Neutrophil (primary cell): ENCODE measurements around the gene DNAH11.

Experiments used
- H3K27ac ChIP-seq: fragments of 200-600 bp; sonication (generic); 2 replicates; pipeline ENCODE4 v1.5.1; 2016; ENCODE audit warnings: mild to moderate bottlenecking, moderate library complexity
- H3K27me3 ChIP-seq: fragments of 200-600 bp; sonication (generic); 2 replicates; pipeline ENCODE4 v1.6.0; 2016; ENCODE audit warnings: mild to moderate bottlenecking
- H3K36me3 ChIP-seq: fragments of 200-600 bp; sonication (generic); 2 replicates; pipeline ENCODE4 v1.5.1; 2017
- H3K4me1 ChIP-seq, 2 experiments: fragments of 200-600 bp in 1 of 2; sonication (generic) in 1 of 2; 1 replicate in 1 of 2; 2 replicates in 1 of 2; pipeline versions ENCODE4 v1.5.1 to v1.6.1; 2013 to 2016; ENCODE audit warnings: low read depth in 1 of 2, low read length in 1 of 2, mild to moderate bottlenecking in 1 of 2, moderate library complexity in 1 of 2; ENCODE audit not compliant: control insufficient read depth in 1 of 2, insufficient read depth in 1 of 2
- H3K4me3 ChIP-seq, 2 experiments: fragments of 200-600 bp in 1 of 2; sonication (generic) in 1 of 2; 1 replicate in 1 of 2; 2 replicates in 1 of 2; pipeline ENCODE4 v1.5.1; 2013 to 2016; ENCODE audit warnings: low read depth in 1 of 2, low read length in 1 of 2, mild to moderate bottlenecking in 1 of 2, moderate library complexity in 1 of 2
- H3K9me3 ChIP-seq: fragments of 200-600 bp; sonication (generic); 2 replicates; pipeline ENCODE4 v1.5.1; 2016
- TF ChIP-seq, protein P1 (sequence below): fragments of 200-600 bp; sonication (generic); IDR thresholded peaks from 2 replicates; pipeline ENCODE4 v1.5.1; 2016; ENCODE audit warnings: antibody characterized with exemption

DNAH11 gene

GRCh38 chr7:21773326-21773725 is 230.5 kb downstream of the DNAH11 start:
- H3K27ac ChIP-seq: no peak overlapping the region
- H3K9me3 ChIP-seq: no peaks in the 10 kb centered on the region
- TF ChIP-seq, protein P1, sequence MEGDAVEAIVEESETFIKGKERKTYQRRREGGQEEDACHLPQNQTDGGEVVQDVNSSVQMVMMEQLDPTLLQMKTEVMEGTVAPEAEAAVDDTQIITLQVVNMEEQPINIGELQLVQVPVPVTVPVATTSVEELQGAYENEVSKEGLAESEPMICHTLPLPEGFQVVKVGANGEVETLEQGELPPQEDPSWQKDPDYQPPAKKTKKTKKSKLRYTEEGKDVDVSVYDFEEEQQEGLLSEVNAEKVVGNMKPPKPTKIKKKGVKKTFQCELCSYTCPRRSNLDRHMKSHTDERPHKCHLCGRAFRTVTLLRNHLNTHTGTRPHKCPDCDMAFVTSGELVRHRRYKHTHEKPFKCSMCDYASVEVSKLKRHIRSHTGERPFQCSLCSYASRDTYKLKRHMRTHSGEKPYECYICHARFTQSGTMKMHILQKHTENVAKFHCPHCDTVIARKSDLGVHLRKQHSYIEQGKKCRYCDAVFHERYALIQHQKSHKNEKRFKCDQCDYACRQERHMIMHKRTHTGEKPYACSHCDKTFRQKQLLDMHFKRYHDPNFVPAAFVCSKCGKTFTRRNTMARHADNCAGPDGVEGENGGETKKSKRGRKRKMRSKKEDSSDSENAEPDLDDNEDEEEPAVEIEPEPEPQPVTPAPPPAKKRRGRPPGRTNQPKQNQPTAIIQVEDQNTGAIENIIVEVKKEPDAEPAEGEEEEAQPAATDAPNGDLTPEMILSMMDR: no peak
- no peaks in the 10 kb centered on the region for H3K4me1 ChIP-seq
- no peaks in the 10 kb centered on the region for H3K36me3 ChIP-seq
- H3K4me3 ChIP-seq: no peak overlapping the region
- no peaks in the 10 kb centered on the region for H3K27me3 ChIP-seq

DNA sequence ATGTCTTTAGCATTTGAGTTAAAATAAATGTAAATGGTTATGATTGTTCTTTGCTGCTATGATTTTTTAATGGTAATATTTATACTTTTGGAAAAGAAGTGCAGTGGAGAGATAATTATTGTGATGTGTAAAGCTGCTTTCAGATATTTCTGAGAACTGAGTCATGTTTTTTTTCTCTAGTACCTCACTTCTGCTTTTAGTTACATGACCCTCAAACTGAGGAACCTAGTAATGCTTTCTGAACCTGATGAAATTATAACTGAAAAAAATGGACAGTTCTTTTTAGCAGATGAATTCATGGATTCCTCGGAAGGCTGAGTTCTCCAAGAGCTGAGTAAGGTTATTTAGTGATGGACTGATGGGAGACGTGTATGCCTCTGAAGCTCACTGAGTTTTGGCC is 235.1 kb downstream of the DNAH11 start:
- Histone ChIP-seq H3K27ac (no peak overlapping the region), H3K36me3 (no peaks in the 10 kb centered on the region), H3K9me3 (no peaks in the 10 kb centered on the region), H3K4me1 (no peaks in the 10 kb centered on the region), H3K4me3 (no peak overlapping the region), H3K27me3 (no peaks in the 10 kb centered on the region)
- TF ChIP-seq, protein P1: no peak

GRCh38 chr7:21778953-21779352 is 236.1 kb downstream of the DNAH11 start:
- H3K27ac ChIP-seq: no peak overlapping the region
- TF ChIP-seq, protein P1: no peak
- H3K36me3 ChIP-seq: no peaks in the 10 kb centered on the region
- no peaks in the 10 kb centered on the region for H3K9me3 ChIP-seq
- no peaks in the 10 kb centered on the region for H3K27me3 ChIP-seq
- H3K4me3 ChIP-seq: no peak overlapping the region
- H3K4me1 ChIP-seq: no peaks in the 10 kb centered on the region

DNA sequence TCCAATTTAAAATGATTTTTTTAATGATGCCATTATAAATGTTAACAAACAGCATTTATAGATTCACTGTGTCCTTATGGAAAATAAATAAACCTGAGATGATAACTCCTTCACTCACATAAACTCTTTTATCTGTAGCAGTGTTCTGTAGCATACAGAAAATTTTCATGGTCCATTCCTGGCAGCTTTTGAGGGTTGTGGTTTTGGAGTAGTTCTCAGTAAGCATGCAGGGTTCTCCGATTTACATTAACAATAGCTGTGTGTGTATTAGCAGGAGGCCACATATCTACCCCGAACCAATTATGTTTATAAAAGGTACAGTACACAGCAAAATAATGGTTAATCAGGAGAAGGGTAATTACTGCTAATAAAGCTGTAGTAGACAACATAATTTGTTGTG is 240.2 kb downstream of the DNAH11 start:
- Histone ChIP-seq H3K9me3 (no peaks in the 10 kb centered on the region), H3K27ac (no peak overlapping the region), H3K27me3 (no peaks in the 10 kb centered on the region), H3K4me1 (no peaks in the 10 kb centered on the region), H3K4me3 (no peak overlapping the region), H3K36me3 (no peaks in the 10 kb centered on the region)
- TF ChIP-seq, protein P1: no peak

GRCh38 chr7:21784989-21785388 is 242.2 kb downstream of the DNAH11 start:
- Histone ChIP-seq H3K9me3 (no peaks in the 10 kb centered on the region), H3K4me1 (no peaks in the 10 kb centered on the region), H3K36me3 (no peaks in the 10 kb centered on the region), H3K4me3 (no peak overlapping the region), H3K27me3 (no peaks in the 10 kb centered on the region), H3K27ac (no peak overlapping the region)
- TF ChIP-seq, protein P1: no peak

DNA sequence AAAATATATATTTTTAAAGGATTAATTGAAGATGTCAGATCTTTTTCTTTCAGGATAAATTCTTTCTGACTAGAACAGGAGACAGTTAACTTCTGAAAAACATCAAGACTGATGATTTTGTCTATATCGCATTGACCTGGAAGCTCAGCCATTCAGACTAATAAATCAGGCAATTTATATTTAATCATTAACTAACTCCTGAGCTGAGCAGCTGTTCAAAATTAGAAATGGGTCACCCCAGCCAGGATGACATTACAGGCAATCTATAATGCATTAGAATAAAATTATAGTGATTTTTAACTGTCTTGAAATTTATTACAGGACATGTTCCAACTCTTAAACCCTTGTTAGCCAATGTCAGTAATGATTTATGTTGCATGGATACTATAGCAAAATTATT is 263.0 kb downstream of the DNAH11 start:
- Histone ChIP-seq H3K27me3 (no peaks in the 10 kb centered on the region), H3K27ac (no peak overlapping the region), H3K4me1 (no peaks in the 10 kb centered on the region), H3K36me3 (no peaks in the 10 kb centered on the region), H3K9me3 (no peaks in the 10 kb centered on the region), H3K4me3 (no peak overlapping the region)
- TF ChIP-seq, protein P1: no peak
